ENCODE measurements around the gene PNPLA7.
A peak's percentile ranks its signal among the peaks of the same experiment; 100 is the strongest.
"Not testable (repeated sequence)": the region's sequence is repeated elsewhere in the genome, so short reads cannot be mapped to it uniquely, and the experiment has no call there.

Gene PNPLA7

DNA sequence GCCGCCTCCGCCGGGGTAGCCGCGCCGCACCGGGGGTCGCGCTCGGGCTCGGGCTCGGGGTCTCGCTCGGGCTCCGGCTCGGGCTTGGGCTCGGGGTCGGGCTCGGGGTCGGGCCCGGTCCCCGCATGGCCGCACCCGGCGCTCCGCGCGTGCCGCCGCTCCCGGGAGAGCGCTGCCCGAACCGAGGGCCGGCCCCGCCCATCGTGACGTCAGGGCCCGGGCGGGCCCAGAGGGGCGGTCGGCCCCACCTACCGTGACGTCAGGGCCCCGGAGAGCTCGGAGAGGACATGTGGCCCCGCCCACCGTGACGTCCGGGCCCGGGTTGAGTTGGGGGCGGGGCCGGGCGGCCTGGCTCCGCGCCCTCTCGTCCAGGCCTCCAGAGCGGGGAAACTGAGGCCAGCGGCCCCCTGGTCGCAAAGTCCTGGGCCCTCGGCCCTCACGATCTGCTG, 91.0 kb downstream of the PNPLA7 start, which contains the start of gene NSMF:
Gene NSMF, minus strand, starts transcription at position 183 of the 449 bp plus-strand sequence. CDS start 232 bp downstream, outside the sequence.
- peak; percentile 86 for DNase-seq

DNA sequence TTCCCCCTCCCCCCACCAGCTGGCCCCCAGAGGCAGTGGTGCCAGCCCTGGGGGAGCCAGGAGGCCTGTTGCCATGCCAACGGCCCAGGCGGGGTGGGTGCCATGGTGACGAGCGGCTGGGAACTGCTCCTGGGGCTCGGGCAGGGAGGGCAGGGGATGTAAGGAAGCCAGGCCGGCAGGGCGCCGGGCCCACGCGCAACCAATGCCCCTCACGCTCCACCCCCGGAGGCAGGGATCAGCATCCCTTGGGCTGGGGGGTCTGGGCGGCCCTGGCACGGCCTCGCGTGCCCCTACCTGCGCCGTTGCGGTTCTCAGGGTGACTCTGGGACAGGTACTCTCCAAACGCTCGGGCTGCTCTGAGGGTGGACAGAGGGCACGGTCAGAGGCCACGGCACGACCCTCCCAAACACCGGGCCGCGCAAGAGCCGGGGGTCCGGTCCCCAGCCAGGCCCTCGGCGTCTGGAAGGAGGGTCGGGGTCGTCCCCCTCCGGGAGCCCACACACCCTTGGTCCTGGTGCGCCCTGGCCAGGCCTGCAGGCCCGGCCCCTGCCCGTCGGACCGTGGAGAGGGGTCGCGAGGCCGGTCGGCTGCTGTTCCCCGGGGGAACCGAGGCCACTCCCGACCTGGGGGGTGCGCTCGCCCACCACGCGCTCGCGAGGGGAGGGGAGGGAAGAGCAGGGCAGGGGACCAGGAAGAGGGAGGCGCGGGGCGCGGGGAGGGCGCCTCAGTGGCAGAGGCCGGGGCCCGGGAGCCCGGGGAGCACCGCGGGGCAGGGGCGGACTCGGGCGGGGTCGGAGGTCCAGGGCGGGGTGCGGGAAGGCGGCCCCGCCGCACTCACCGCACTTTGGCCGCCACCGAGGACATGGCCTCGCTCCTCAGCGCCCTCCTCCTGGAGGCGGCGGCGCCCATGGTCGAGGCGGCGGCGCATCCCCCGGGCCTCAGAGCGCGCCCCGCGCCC, 91.7 kb downstream of the PNPLA7 start:
- no peak for DNase-seq

GRCh38 chr9:137457406-137458193, 92.6 kb downstream of the PNPLA7 start:
- no peak for DNase-seq

- DNase-seq = no peak
Observed at GRCh38 chr9:137456864-137457405, 93.3 kb downstream of the PNPLA7 start.

DNA sequence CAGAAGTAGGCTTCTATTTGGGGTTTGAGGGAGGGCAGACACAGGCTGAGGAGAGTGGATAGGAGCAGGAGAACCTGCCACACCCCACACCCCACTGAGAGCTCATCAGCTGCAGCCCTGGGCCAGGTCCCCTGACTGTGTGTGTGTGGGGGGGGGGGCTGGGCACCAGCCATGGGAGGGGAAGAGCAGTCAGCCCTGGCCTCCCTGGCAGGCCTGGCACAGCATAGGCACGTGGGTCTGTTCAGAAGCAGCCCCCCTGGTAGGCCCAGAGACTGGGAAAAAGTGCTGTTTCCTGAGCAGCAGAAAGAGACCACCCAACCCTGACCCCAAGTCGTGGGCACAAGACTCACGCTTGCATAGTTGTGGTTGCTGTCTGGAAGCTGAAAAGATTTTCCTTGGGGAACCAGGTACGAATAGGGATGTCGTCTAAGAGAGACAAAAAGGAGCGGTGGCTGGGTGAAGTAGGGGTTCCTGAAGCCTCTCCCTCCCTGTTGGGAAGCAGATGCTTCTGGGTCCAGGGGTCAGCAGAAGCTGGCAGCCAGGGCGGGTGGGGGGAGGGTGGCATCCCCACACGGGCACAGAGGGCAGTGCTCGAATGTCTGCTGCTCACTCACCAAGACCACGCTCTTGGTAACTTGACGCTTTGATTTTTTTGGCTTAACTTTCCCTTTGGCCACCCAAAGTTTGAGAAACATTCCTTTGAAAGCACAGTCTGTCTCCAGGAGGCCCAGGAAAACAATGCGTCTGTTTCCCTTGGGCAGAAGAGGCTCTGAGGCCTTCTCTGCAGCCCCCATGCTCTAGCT, 93.9 kb downstream of the PNPLA7 start:
- no peak for DNase-seq

DNA sequence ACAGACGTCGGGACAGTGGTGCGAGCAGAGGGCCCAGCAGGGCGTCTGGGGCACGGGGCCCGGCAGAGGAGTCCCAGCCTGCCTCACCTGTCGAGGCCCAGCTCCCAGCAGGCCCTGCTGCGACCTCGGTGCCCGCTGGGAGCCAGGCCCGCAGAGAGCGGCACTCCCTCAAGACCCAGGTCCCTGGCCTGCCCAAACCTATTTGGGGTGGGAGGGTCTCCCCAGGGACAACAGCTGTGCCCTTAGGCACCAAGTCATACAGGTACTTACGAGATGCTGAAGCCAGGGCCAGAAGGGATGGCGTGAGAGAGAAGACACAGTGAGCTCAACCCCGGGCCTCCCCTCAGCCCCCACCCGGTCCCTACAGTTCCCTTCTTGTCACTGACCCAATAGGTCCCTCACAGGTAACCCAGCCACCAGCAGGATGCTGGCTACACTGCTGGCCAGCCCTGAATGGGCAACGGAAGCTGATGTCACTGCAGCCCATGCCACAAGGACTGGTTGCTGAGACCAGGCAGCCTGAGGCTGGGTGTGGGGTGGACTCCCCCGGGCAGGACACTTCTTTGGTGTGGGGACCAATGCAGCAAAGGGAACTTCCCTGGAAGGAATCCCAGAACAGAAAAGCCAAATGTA, 94.7 kb downstream of the PNPLA7 start:
- DNase-seq = no peak

GRCh38 chr9:137454597-137455358, 95.4 kb downstream of the PNPLA7 start:
- no peak for DNase-seq

GRCh38 chr9:137454145-137454596, 96.0 kb downstream of the PNPLA7 start:
- DNase-seq = no peak

GRCh38 chr9:137453643-137454081, 96.5 kb downstream of the PNPLA7 start:
- DNase-seq = no peak

GRCh38 chr9:137452761-137453642, 97.2 kb downstream of the PNPLA7 start:
- DNase-seq = no peak

GRCh38 chr9:137452006-137452760, 98.0 kb downstream of the PNPLA7 start:
- no peak for DNase-seq

GRCh38 chr9:137451264-137452005, 98.8 kb downstream of the PNPLA7 start:
- not testable (repeated sequence) for DNase-seq

DNA sequence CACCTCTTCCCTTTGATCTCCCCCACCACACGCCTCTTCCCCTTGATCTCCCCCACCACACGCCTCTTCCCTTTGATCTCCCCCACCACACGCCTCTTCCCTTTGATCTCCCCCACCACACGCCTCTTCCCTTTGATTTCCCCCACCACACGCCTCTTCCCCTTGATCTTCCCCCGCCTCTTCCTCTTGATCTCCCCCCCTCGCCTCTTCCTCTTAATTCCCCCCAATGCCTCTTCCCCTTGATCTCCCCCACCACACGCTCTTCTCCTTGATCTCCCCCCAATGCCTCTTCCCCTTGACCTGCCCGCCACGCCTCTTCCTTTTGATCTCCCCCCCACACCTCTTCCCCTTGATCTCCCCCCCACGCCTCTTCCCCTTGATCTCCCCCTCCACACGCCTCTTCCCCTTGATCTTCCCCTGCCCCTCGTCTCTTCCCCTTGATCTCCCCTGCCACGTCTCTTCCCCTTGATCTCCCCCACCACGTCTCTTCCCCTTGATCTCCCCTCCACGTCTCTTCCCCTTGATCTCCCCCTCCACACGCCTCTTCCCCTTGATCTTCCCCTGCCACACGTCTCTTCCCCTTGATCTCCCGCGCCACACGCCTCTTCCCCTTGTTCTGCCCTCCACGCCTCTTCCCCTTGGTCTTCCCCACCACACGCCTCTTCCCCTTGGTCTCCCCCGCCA, 99.5 kb downstream of the PNPLA7 start:
- DNase-seq = not testable (repeated sequence)

DNA sequence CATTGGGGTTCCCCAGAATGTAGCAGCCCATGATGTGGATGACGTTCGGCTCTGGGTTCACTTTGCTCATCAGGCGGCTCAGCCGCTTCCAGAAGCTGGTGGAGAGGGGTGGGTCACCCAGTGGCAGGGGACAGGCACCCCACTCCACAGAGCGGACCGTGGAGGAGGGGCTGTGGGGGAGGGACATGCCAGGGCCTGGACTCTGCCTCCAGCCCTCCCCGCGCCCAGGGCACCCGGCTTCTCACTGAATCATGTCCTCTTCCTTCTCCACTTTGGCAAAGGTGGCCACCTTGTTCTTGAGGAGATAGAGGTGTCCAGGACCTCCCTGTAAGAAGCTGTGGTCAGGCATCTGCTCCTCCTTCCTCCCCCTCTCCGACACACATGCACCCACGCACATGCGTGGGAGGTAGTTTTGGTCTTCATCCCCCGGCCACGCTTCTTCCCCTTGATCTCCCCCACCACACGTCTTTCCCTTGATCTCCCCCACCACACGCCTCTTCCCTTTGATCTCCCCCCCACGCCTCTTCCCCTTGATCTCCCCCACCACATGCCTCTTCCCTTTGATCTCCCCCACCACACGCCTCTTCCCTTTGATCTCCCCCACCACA, 100.2 kb downstream of the PNPLA7 start:
- DNase-seq = no peak

DNA sequence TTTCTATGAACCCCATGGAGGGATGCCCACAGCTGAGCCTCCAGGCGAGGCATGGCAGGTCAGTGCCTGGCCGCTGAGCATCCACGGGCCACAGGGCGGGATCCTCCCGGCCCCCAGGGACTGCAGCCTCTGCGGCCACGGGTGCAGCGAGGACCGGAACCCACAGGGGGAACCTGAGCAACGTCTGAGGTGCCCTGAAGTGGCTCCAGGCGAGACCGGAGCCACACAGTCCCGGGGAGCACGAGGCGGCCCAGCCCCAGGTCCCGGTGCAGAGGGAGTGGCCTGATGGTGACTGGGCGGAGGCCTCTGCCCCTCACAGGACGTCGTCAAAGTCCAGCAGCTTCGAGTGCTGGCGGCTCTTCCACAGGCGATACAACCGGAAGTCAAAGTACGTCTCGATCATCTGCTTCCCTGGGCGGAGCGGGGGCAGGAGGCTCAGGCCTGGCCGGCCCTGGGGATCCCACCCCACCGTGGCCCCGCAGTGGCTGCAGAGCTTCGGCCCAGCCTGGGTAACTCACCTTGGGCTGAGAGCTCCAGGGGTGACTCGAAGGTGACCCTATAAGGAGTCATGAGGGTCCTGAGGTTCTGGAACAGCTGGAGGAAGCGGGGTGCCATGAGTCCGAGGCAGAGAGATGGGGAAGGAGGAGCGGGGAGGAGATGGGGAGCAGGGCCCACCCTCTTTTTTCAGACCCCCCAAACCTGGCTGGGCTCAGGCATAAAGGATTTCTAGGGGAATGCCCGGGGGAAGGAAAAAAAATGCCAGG, 100.9 kb downstream of the PNPLA7 start:
- DNase-seq = no peak

DNA sequence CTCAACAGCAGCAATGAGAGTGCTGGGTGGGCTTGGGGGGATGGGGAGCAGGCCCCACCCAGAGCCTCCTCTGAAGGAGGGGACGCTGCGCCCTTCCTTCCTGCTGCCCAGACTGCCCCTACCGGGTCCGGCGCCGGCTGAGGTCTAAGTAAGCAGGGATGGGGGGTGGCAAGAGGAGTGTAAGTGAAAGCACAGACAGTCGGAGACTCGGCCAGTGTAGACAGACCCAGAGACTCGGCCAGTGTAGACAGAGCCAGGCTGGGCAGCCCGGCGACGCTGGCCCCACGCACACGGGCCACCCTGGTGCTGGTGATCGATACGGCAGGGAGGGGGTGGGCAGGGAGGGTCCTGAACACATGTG, 101.6 kb downstream of the PNPLA7 start:
- DNase-seq = no peak
